Skeletal muscle satellite cell (primary cell): ENCODE measurements around the gene CCDC85B.
A peak's percentile ranks its signal among the peaks of the same experiment; 100 is the strongest.

ENCODE experiments used
- H3K27me3 ChIP-seq: 2 replicates; pipeline ENCODE4 v1.7.0; 2013; ENCODE audit warnings: low read length; ENCODE audit not compliant: control insufficient read depth, insufficient read depth
- H3K36me3 ChIP-seq: 2 replicates; pipeline ENCODE4 v1.7.0; 2013; ENCODE audit warnings: mild to moderate bottlenecking, control low read depth, low read length; ENCODE audit not compliant: insufficient read depth
- H3K4me1 ChIP-seq: 2 replicates; pipeline ENCODE4 v1.7.0; 2013; ENCODE audit warnings: low read length; ENCODE audit not compliant: control insufficient read depth, insufficient read depth
- H3K4me2 ChIP-seq: 2 replicates; pipeline ENCODE4 v1.7.0; 2013; ENCODE audit warnings: mild to moderate bottlenecking, low read length
- H3K4me3 ChIP-seq: 2 replicates; pipeline ENCODE4 v1.7.0; 2013; ENCODE audit warnings: low read length
- H3K9ac ChIP-seq: 2 replicates; pipeline ENCODE4 v1.7.0; 2013; ENCODE audit warnings: mild to moderate bottlenecking, low read depth, low read length, moderate library complexity
- H3K9me3 ChIP-seq: replicated peaks from 2 replicates; pipeline ENCODE4 v1.7.0; 2013; ENCODE audit warnings: mild to moderate bottlenecking, control low read depth, low read length

The CCDC85B gene

DNA sequence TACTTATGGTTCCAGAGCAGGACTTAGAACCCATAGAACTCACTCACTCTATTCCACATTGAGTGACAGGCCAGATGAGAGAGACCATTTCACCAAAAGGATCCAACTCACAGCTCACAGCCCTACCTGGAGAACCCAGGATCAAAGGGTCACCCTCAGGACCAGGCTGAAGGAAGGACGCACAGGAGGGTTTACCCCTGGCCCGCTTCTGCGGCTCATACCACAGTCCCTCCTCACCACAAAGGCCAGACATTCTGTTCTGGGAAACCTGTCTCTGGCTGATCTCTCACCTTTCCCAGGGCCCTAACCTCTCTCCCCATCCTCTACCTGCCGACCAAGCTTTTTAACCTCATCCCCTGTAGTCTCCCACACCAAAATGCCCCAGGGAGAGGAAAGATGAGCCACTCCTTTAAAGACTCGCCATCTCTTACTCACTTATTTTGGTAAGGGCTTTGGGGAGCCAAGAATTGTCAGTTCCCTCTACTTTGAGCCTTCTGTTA lies 5.1 kb downstream of the CCDC85B start:
- peak overlapping the region; percentile 86 for H3K4me3 ChIP-seq
- H3K9me3 ChIP-seq = no peaks in the 10 kb centered on the region
- H3K4me2 ChIP-seq = peak overlapping the region; percentile 82
- peaks cover 60% of the 10 kb centered on the region for H3K4me1 ChIP-seq
- peak overlapping the region; percentile 96 for H3K9ac ChIP-seq
- no peaks in the 10 kb centered on the region for H3K27me3 ChIP-seq
- H3K36me3 ChIP-seq = peaks cover 74% of the 10 kb centered on the region

DNA sequence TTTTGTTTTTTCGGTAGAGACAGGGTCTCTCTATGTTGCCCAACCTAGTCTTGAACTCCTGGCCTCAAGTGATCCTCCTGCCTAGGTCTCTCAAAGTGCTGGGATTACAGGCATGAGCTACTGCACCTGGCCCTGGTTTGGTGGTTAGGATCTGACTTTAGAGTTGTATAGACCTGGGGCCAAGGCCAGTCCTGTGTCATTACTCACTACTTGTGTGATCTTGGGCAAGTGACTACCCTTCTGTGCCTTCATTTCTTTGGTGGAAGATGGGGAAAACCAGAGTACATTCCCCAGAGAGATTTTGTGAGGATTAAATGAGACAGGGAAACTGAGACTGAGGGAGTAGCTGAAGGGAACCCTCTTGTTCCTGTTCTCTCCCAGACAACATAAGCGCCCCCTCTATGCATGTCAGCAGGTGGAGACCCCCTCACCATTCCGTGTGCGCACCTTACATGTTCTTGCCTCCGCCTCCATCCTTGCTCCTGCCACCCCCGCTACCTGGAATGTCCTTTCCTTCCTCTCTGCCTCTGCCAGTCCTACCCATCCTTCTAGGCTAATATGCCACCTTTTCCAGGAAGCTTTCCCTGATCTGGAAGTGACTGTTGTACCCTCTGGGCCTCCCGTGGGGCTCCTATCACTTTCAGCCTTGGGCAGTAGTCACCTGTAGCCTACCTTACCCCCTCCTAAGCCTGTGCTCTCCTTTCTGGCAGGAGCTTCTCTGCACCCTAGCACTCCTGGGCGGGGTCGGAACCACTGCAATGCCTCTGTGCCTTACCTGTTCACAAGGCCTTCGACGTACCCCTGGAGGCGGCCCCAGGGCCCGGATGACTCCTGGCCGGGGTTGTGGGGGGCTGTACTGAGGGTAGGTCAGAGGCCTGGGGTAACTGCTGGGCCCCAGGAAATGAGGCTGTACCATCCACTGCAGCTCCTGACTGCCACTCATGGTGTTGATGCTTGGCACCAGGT lies 5.8 kb downstream of the CCDC85B start:
- H3K9me3 ChIP-seq = no peaks in the 10 kb centered on the region
- no peaks in the 10 kb centered on the region for H3K27me3 ChIP-seq
- peaks cover 65% of the 10 kb centered on the region for H3K4me1 ChIP-seq
- peak overlapping the region; percentile 82 for H3K4me2 ChIP-seq
- H3K36me3 ChIP-seq = peaks cover 70% of the 10 kb centered on the region
- H3K4me3 ChIP-seq = peak overlapping the region; percentile 86
- H3K9ac ChIP-seq = peak overlapping the region; percentile 96

DNA sequence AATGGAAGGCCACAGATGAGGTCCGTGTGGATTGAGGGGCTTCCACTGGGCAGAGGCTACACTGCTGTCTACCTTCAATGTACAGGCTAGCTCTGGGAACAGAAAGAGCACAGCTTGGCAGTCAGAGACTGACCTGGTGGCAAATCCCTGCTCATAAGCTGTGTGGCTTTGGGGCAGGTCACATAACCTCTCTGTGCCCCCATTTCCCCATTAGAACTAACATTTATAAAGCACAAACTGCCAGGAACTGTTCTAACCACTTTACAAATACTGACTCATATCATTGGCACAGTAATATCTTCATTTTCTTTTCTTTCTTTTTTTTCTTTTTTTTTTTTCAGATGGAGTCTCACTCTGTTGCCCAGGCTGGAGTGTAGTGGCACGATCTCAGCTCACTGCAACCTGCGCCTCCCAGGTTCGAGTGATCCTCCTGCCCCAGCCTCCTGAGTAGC lies 6.6 kb downstream of the CCDC85B start:
- Histone ChIP-seq H3K4me2 (peak overlapping the region; percentile 82), H3K9ac (peak overlapping the region; percentile 96), H3K27me3 (no peaks in the 10 kb centered on the region), H3K4me1 (peaks cover 65% of the 10 kb centered on the region), H3K4me3 (peak overlapping the region; percentile 86), H3K36me3 (peaks cover 63% of the 10 kb centered on the region), H3K9me3 (no peaks in the 10 kb centered on the region)

DNA sequence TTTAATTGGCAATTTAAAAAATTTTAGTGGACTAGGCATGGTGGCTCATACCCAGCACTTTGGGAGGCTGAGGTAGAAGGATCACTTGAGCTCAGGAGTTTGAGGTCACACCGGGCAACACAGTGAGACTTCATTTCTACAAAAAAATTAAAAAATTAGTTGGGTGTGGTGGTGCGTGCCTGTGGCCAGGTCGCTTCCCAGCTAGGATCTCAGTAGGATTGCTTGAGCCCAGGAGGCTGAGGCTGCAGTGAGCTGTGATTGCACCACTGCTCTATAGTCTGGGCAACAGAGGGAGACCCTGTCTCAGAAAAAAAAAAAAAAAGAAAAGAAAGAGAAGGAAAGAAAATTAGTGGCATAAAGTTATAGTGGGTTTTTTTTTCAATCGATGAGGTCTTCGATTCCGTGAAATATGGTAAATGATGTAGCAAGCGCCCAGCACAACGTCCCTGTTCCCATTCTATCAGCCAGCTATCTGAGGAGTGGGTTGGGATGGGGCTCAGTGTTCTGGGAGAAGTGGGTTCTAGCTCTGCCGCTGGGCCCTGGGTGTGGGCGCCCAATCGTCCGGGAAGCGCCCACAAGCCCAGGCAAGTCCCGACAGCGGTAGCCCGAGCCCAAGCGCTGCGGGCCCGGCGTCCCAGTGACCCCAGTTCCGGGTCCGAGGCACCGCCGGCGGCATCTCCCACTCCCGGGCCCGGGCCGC lies 8.3 kb downstream of the CCDC85B start:
- H3K36me3 ChIP-seq = peaks cover 47% of the 10 kb centered on the region
- peaks cover 67% of the 10 kb centered on the region for H3K4me1 ChIP-seq
- H3K27me3 ChIP-seq = no peaks in the 10 kb centered on the region
- H3K9ac ChIP-seq = peak overlapping the region; percentile 96
- no peaks in the 10 kb centered on the region for H3K9me3 ChIP-seq
- H3K4me2 ChIP-seq = peak overlapping the region; percentile 82
- H3K4me3 ChIP-seq = peak overlapping the region; percentile 86

DNA sequence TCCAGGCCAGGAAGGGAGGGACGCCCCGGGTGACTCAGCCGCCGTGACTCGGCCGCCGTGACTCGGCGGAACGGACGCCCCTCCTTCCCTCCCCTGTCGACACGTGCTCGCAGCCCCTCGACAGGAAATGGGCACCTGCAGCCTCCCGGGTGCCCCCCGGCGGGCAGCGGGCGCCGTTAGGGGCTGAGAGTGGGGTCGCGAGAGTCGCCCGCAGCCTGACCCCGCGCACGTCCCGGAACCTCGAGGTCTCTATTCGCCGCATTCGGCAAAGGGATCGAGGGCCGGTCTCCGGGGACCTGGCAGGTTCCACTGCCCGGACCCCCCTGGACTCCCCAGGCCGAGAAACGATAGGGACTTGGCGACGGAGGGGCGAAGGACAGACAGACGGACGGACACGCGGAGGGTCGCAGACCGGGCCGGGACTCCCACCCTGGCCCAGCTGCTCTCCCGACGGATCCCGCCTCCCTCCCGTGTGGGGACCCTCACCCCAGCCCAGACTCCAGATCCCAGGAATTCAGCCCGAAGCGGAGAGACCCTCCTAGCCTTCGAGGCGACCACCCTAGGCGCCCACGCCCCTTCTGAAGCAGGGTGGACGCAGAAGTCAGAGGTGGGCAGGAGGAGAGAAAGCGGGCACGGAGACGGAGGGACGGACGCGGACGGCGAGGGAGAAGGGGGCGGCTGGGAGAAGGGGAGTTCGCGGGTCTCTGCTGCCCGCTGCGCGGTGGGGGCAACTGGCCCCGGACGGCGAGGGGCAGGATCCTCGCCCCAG lies 9.1 kb downstream of the CCDC85B start:
- Histone ChIP-seq H3K4me3 (peak overlapping the region; percentile 86), H3K27me3 (no peaks in the 10 kb centered on the region), H3K4me2 (peak overlapping the region; percentile 82), H3K4me1 (peaks cover 63% of the 10 kb centered on the region), H3K9ac (peak overlapping the region; percentile 96), H3K36me3 (peaks cover 41% of the 10 kb centered on the region), H3K9me3 (no peaks in the 10 kb centered on the region)

DNA sequence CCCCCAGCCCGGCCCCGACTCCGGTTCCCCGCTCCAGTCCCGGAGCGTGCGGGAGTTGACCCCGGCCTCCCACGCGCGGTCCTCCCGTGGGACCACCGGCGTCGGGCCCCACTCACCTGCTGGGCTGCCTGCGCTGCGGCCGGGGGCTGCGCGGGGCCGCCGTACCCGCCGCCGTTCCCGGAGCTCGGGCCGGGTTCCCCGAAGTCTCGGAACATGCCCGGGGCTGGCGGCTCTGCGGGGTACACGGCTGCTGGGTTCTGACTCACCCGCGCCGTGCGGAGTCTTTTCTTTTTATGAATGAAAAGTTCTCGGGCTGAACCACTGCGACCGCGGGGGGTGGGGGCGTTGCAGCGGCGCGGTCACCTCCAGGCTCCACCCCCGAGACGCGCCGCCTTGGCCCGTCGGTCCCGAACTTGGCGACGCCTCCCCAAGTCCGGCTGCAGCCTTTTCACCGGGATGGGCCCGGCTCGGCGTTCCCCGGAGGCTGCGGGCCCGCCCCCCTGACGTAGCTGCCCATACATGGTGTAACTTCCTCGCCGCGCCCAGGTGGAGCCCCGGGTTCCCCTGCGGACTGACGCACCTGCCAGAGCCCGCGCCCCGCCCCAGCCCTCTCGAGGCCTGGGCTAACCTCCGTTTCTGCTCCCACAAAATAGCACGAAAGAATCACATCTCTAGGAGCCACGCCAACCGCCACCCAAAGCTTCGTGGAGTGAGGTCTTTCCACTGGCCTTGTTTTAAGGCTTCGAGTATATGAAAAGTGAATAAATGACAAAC lies 9.8 kb downstream of the CCDC85B start, which contains the start of gene FOSL1:
Gene FOSL1, minus strand, starts transcription at position 264 of the 774 bp plus-strand sequence. Its CDS starts 49 bp downstream, at position 215.
- Histone ChIP-seq H3K36me3 (peaks cover 39% of the 10 kb centered on the region), H3K4me1 (peaks cover 60% of the 10 kb centered on the region), H3K9me3 (no peaks in the 10 kb centered on the region), H3K9ac (peak within 1 kb of the TSS; percentile 96), H3K27me3 (no peaks in the 10 kb centered on the region), H3K4me2 (peak within 1 kb of the TSS; percentile 82), H3K4me3 (peak within 1 kb of the TSS; percentile 86)

DNA sequence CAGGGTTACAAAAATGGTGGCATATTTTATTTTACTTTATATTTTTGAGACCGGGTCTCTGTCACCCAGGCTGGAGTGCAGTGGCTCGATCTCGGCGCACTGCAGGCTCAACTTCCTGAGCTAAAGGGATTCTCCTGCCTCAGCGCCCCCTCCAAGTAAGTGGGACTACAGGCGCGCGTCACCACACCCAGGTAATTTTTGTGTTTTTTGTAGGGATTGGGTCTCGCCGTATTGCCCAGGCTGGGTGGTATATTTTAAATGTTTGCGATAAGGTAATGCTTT lies 10.4 kb downstream of the CCDC85B start:
- Histone ChIP-seq H3K36me3 (peaks cover 34% of the 10 kb centered on the region), H3K27me3 (no peaks in the 10 kb centered on the region), H3K9ac (peak overlapping the region; percentile 96), H3K9me3 (no peaks in the 10 kb centered on the region), H3K4me3 (peak overlapping the region; percentile 86), H3K4me1 (peaks cover 55% of the 10 kb centered on the region), H3K4me2 (peak overlapping the region; percentile 69)

DNA sequence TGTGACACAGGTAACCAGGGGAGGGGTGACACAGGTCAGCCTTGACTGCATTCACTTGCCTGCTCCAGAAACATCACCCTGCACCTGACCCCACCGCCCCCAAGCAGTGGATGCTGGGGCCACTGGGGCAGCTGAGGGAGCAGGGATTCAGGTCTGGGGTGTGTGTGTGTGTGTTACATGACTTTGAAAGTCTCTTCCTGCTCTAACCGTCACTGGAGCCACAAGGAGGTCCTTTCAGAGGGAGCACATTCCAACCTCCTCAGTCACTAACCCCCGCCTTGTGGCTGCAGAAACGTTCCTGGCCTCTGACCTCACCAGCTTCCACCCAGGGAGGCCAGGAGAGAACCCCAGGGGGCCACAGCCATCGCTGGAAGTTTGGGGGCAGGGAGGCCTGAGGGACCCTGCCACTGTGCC lies 12.6 kb downstream of the CCDC85B start:
- Histone ChIP-seq H3K9me3 (no peaks in the 10 kb centered on the region), H3K9ac (peak overlapping the region; percentile 75), H3K27me3 (no peaks in the 10 kb centered on the region), H3K4me3 (peak overlapping the region; percentile 53), H3K4me1 (peaks cover 48% of the 10 kb centered on the region), H3K4me2 (peak overlapping the region; percentile 77), H3K36me3 (peaks cover 16% of the 10 kb centered on the region)

DNA sequence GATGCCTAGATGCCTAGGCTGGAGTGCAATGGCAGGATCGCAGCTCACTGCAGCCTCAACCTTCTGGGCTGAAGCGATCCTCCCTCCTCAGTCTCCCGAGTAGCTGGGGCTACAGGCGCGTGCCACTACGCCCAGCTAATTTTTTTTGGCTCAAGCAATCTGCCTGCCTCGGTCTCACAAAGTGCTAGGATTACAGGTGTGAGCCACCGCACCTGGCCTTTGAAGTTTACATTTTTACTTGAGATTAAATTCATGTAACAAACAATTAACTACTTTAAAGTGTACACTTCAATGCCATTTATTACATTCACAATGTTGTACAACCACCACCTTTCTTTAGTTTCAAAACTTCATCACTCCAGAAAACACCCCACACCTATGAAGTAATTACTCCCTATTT lies 13.2 kb downstream of the CCDC85B start:
- H3K36me3 ChIP-seq = peaks cover 10% of the 10 kb centered on the region
- peaks cover 48% of the 10 kb centered on the region for H3K4me1 ChIP-seq
- H3K4me2 ChIP-seq = peak overlapping the region; percentile 77
- no peaks in the 10 kb centered on the region for H3K27me3 ChIP-seq
- H3K9ac ChIP-seq = peak overlapping the region; percentile 65
- H3K9me3 ChIP-seq = no peaks in the 10 kb centered on the region
- H3K4me3 ChIP-seq = peak overlapping the region; percentile 50

DNA sequence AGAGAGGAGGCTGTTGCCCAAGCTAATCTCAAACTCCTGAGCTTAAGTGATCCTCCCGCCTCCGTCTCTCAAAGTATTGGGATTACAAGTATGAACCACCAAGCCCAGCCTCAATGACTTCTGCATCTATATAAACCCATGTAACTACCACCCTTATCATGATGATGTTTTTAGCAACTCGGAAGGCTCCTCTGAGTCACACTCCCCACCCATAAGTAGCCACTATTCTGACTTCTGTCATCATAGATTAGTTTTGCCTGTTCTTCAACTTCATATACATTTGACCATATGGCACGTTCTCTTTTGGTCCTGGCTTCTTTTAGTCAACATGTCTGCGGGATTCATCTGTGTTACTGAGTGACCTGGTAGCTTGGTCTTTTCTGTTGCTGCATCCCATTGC lies 16.1 kb downstream of the CCDC85B start:
- no peaks in the 10 kb centered on the region for H3K36me3 ChIP-seq
- H3K27me3 ChIP-seq = no peaks in the 10 kb centered on the region
- H3K9ac ChIP-seq = no peak overlapping the region
- H3K4me3 ChIP-seq = no peak overlapping the region
- H3K9me3 ChIP-seq = no peaks in the 10 kb centered on the region
- H3K4me1 ChIP-seq = peaks cover 53% of the 10 kb centered on the region
- no peak overlapping the region for H3K4me2 ChIP-seq
